ENCODE measurements around the gene WNT4. TPM values are rescaled to one million over a fixed set of nuclear protein-coding genes. Genes with fewer than 3 reads are reported as not detected.

The WNT4 gene
- total and polyA plus RNA-seq, 2 donors (not counting 1 experiment from before 2014, with no cell fraction given), result not detected

GRCh38 chr1:22096036-22096435 is 46.9 kb downstream of the WNT4 start:
- Mint-ChIP-seq H3K4me1 (peaks cover 46% of the 10 kb centered on the region), H3K4me3 (no peak overlapping the region), H3K27ac (no peak overlapping the region), H3K27me3 (no peaks in the 10 kb centered on the region), H3K9me3 (ENCODE audit: insufficient read depth) (no peaks in the 10 kb centered on the region)
- Histone ChIP-seq H3K4me3 (ENCODE audit: control extremely low read depth in 1 of 5, extremely low read depth in 1 of 5, insufficient read depth in 1 of 5, low read depth in 2 of 5, low read length in 4 of 5) (no peak overlapping the region), H3K27ac (ENCODE audit: low read length in 2 of 2) (no peak overlapping the region), H3K4me2 (replicated peaks; ENCODE audit: low read depth, low read length, poor library complexity, severe bottlenecking) (no peak overlapping the region), H2AFZ (ENCODE audit: insufficient read depth, low read depth, low read length, poor library complexity, severe bottlenecking) (no peak overlapping the region), H3K9me3 (ENCODE audit: control extremely low read depth in 1 of 3, control insufficient read depth in 2 of 3, insufficient read depth in 1 of 3, low read length in 2 of 3) (no peaks in the 10 kb centered on the region), H3K79me2 (ENCODE audit: control insufficient read depth, insufficient read depth, low read length) (peaks cover 81% of the 10 kb centered on the region), H3K27me3 (replicated peaks in 1 of 4; ENCODE audit: control extremely low read depth in 1 of 4, control insufficient read depth in 3 of 4, insufficient read depth in 4 of 4, low read length in 3 of 4) (no peaks in the 10 kb centered on the region), H3K4me1 (ENCODE audit: control insufficient read depth in 2 of 2, insufficient read depth in 2 of 2, low read length in 2 of 2) (peaks cover 26 to 29% of the 10 kb centered on the region in 2 donors), H3K36me3 (replicated peaks in 1 of 2; ENCODE audit: control extremely low read depth in 1 of 2, control insufficient read depth in 1 of 2, extremely low read depth in 1 of 2, insufficient read depth in 2 of 2, low read length in 1 of 2) (peaks cover 9 to 51% of the 10 kb centered on the region in 2 experiments), H4K20me1 (ENCODE audit: control insufficient read depth, insufficient read depth, low read length, poor library complexity, severe bottlenecking) (peaks cover 82% of the 10 kb centered on the region), H3K9ac (ENCODE audit: low read length) (no peak overlapping the region)
- no peak for DNase-seq
- ChIA-PET POLR2A (no interaction called here), CTCF (interaction anchor here (1.0 kb wide), 1 partner anchor 72 kb away, joined by 3 read pairs; no protein-coding TSS in a partner anchor)
- ATAC-seq (ENCODE audit: low read depth), result no peak
- TF ChIP-seq EZH2 (IDR thresholded peaks at IDR 0.05; ENCODE audit: borderline replicate concordance, insufficient read depth, low read depth, low read length, poor library complexity, severe bottlenecking) (no peak), CTCF (IDR thresholded peaks at IDR 0.05) (no peak)
- intact Hi-C loops (cut with micrococcal nuclease), result no loop called here
- WGBS (ENCODE audit: insufficient coverage), result no CpG with 5 or more reads among the region's 5 CpGs

- H3K4me3 Mint-ChIP-seq, result no peak overlapping the region
Observed at GRCh38 chr1:22093513-22093912, 49.4 kb downstream of the WNT4 start.

More at GRCh38 chr1:22093513-22093912, 49.4 kb downstream of the WNT4 start:
- TF ChIP-seq EZH2 (IDR thresholded peaks at IDR 0.05; ENCODE audit: borderline replicate concordance, insufficient read depth, low read depth, low read length, poor library complexity, severe bottlenecking) (no peak), CTCF (IDR thresholded peaks at IDR 0.05) (no peak)
- Histone ChIP-seq H3K27me3 (replicated peaks in 1 of 4; ENCODE audit: control extremely low read depth in 1 of 4, control insufficient read depth in 3 of 4, insufficient read depth in 4 of 4, low read length in 3 of 4) (no peaks in the 10 kb centered on the region), H3K4me1 (ENCODE audit: control insufficient read depth in 2 of 2, insufficient read depth in 2 of 2, low read length in 2 of 2) (peaks cover 37 to 40% of the 10 kb centered on the region in 2 donors), H3K79me2 (ENCODE audit: control insufficient read depth, insufficient read depth, low read length) (peaks cover 81% of the 10 kb centered on the region), H2AFZ (ENCODE audit: insufficient read depth, low read depth, low read length, poor library complexity, severe bottlenecking) (no peak overlapping the region), H3K9ac (ENCODE audit: low read length) (no peak overlapping the region), H3K36me3 (replicated peaks in 1 of 2; ENCODE audit: control extremely low read depth in 1 of 2, control insufficient read depth in 1 of 2, extremely low read depth in 1 of 2, insufficient read depth in 2 of 2, low read length in 1 of 2) (peaks cover 6 to 65% of the 10 kb centered on the region in 2 experiments), H3K4me2 (replicated peaks; ENCODE audit: low read depth, low read length, poor library complexity, severe bottlenecking) (no peak overlapping the region), H3K9me3 (ENCODE audit: control extremely low read depth in 1 of 3, control insufficient read depth in 2 of 3, insufficient read depth in 1 of 3, low read length in 2 of 3) (no peaks in the 10 kb centered on the region), H3K27ac (ENCODE audit: low read length in 2 of 2) (peak overlapping the region in 1 of 2 donors; percentile 17), H3K4me3 (ENCODE audit: control extremely low read depth in 1 of 5, extremely low read depth in 1 of 5, insufficient read depth in 1 of 5, low read depth in 2 of 5, low read length in 4 of 5) (no peak overlapping the region), H4K20me1 (ENCODE audit: control insufficient read depth, insufficient read depth, low read length, poor library complexity, severe bottlenecking) (peaks cover 75% of the 10 kb centered on the region)
- intact Hi-C loops (cut with micrococcal nuclease), result loop anchor here (2.0 to 5.0 kb wide), 2 partner anchors 41 to 66 kb away; partner anchors contain the start of gene CDC42
- ChIA-PET POLR2A (no interaction called here), CTCF (interaction anchor here (0.9 to 2.2 kb wide), 4 partner anchors 12 to 72 kb away, joined by 4 to 13 read pairs (median 6); partner anchors contain the start of gene CDC42)
- Mint-ChIP-seq H3K4me1 (peaks cover 53% of the 10 kb centered on the region), H3K27ac (no peak overlapping the region), H3K27me3 (no peaks in the 10 kb centered on the region), H3K9me3 (ENCODE audit: insufficient read depth) (no peaks in the 10 kb centered on the region)
- 85% methylated on average over 1 of the region's 1 CpG for WGBS (ENCODE audit: insufficient coverage)
- DNase-seq (no peak), ATAC-seq (ENCODE audit: low read depth) (no peak)
